Glutamatergic neuron (in vitro differentiated cells): ENCODE data around the gene HPS1. TPM values are rescaled to one million over a fixed set of nuclear protein-coding genes. Genes with fewer than 3 reads are reported as not detected.

ENCODE experiments used
- DNase-seq: peaks from one replicate; pipeline ENCODE4 v3.0.0; 2022
- H3K27ac Mint-ChIP-seq: one replicate; pipeline ENCODE4 v1.8.0; 2020; ENCODE audit warnings: mild to moderate bottlenecking, mixed read lengths, inconsistent platforms; ENCODE audit not compliant: unreplicated experiment
- H3K27me3 Mint-ChIP-seq: one replicate; pipeline ENCODE4 v1.8.0; 2020; ENCODE audit warnings: mild to moderate bottlenecking, moderate library complexity, mixed read lengths, inconsistent platforms; ENCODE audit not compliant: unreplicated experiment
- H3K36me3 Mint-ChIP-seq: one replicate; pipeline ENCODE4 v1.8.0; 2020; ENCODE audit warnings: mild to moderate bottlenecking, mixed read lengths, inconsistent platforms; ENCODE audit not compliant: unreplicated experiment
- H3K4me1 Mint-ChIP-seq: one replicate; pipeline ENCODE4 v1.8.0; 2020; ENCODE audit warnings: mild to moderate bottlenecking, low read depth, mixed read lengths, inconsistent platforms; ENCODE audit not compliant: unreplicated experiment
- H3K4me3 Mint-ChIP-seq: one replicate; pipeline ENCODE4 v1.8.0; 2020; ENCODE audit warnings: mild to moderate bottlenecking, mixed read lengths, inconsistent platforms; ENCODE audit not compliant: unreplicated experiment
- H3K9me3 Mint-ChIP-seq: one replicate; pipeline ENCODE4 v1.8.0; 2020; ENCODE audit warnings: mild to moderate bottlenecking, moderate library complexity, mixed read lengths, inconsistent platforms; ENCODE audit not compliant: unreplicated experiment
- CTCF ChIP-seq: fragments of 200-600 bp; sonication (generic); IDR thresholded peaks from one replicate; pipeline ENCODE4 v1.5.0; 2021; ENCODE audit not compliant: partially characterized antibody, unreplicated experiment
- total RNA-seq: library from RNA; stranded (reverse); fragmentation: NEBNext Ultra II Directional; extraction: Animal tissue kit (Norgen Biotek cat#: 25700); gene quantifications from one replicate; pipeline ENCODE4 v1.2.1, GENCODE V29; 2021; ENCODE audit not compliant: unreplicated experiment

Gene HPS1
- total RNA-seq, 1 donor from 2014 or later: 34.4 TPM

- Mint-ChIP-seq H3K9me3 (peaks cover 1% of the 10 kb centered on the region), H3K27ac (no peak overlapping the region), H3K36me3 (no peaks in the 10 kb centered on the region), H3K4me1 (peaks cover 10% of the 10 kb centered on the region), H3K4me3 (no peak overlapping the region), H3K27me3 (peaks cover 2% of the 10 kb centered on the region)
- TF ChIP-seq CTCF: no peak
- no peak for DNase-seq
Measured at GRCh38 chr10:98400482-98400881, 46.3 kb downstream of the HPS1 start.

GRCh38 chr10:98399784-98400183 lies 47.0 kb downstream of the HPS1 start:
- H3K36me3 Mint-ChIP-seq: no peaks in the 10 kb centered on the region
- H3K9me3 Mint-ChIP-seq: peaks cover 1% of the 10 kb centered on the region
- DNase-seq: no peak
- no peak overlapping the region for H3K4me3 Mint-ChIP-seq
- peaks cover 4% of the 10 kb centered on the region for H3K27me3 Mint-ChIP-seq
- H3K4me1 Mint-ChIP-seq: peaks cover 10% of the 10 kb centered on the region
- H3K27ac Mint-ChIP-seq: no peak overlapping the region
- TF ChIP-seq CTCF: no peak

- H3K4me3 Mint-ChIP-seq: no peak overlapping the region
- H3K36me3 Mint-ChIP-seq: peaks cover 4% of the 10 kb centered on the region
- H3K27ac Mint-ChIP-seq: no peak overlapping the region
- DNase-seq: no peak
- H3K9me3 Mint-ChIP-seq: peaks cover 9% of the 10 kb centered on the region
- peaks cover 13% of the 10 kb centered on the region for H3K4me1 Mint-ChIP-seq
- peaks cover 10% of the 10 kb centered on the region for H3K27me3 Mint-ChIP-seq
- TF ChIP-seq CTCF: no peak
Measured at GRCh38 chr10:98397089-98397600, 49.6 kb downstream of the HPS1 start.

DNA sequence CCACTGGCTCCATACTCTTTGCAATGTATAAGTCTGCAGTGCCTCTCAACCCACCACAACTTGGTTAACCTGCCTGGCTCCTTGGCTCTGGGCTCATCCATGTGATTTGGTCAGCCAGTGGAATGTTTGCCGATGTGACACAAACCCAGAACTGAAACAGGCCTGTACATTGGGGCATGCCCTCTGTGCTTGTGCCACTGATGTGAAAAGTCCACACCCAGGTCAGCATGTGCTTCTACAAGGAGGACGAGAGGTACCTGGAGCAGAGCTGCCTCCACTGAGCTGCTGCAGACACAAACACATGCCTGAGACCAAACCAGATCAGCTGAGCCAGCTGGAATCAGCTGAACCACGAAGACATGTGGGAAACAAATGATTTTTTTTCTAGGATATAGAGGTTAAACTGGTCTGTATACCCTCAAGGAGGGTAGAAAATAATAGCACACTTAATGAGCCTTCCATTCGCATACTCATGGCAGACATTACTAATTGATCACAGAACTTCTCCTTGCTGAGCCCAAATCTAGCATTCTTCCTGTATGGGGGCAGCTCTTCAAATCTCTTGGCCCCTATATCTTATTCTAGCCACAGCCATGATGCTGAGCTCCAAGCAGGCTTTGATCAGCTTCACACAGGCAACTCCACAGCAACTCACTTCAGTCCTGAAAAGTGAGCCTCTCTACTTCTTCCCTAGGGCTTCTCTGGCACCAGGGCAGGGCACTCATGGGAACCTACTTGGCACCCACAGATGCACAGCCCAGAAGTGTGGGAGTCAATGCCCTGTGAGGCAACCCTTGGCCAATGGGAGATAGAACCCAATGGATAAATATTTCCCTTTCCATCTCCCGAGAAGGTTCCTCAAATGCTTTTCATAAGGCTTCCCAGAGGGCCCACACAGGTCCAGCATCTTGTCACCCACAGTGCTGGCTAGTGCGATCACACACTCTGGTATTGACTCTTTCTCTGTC lies 50.4 kb downstream of the HPS1 start:
- TF ChIP-seq CTCF: no peak
- peaks cover 10% of the 10 kb centered on the region for H3K27me3 Mint-ChIP-seq
- no peak overlapping the region for H3K4me3 Mint-ChIP-seq
- H3K9me3 Mint-ChIP-seq: peaks cover 9% of the 10 kb centered on the region
- no peak overlapping the region for H3K27ac Mint-ChIP-seq
- peaks cover 13% of the 10 kb centered on the region for H3K4me1 Mint-ChIP-seq
- peaks cover 4% of the 10 kb centered on the region for H3K36me3 Mint-ChIP-seq
- no peak for DNase-seq
